Muscle of leg (tissue), 11 donors: Measurements from ENCODE around the gene CCDC102B. TPM values are rescaled to one million over a fixed set of nuclear protein-coding genes. Genes with fewer than 3 reads are reported as not detected.

Experiments used
- DNase-seq: peaks from one replicate; pipeline ENCODE4 v3.0.0; 2013
- H3K27ac ChIP-seq: one replicate; pipeline ENCODE4 v1.5.1; 2013; ENCODE audit warnings: mild to moderate bottlenecking, low read length, control low read depth
- H3K27me3 ChIP-seq: one replicate; pipeline ENCODE4 v1.6.1; 2013; ENCODE audit warnings: low read length; ENCODE audit not compliant: control insufficient read depth, insufficient read depth
- H3K36me3 ChIP-seq: one replicate; pipeline ENCODE4 v1.6.1; 2013; ENCODE audit warnings: low read length; ENCODE audit not compliant: control insufficient read depth, insufficient read depth
- H3K4me1 ChIP-seq: one replicate; pipeline ENCODE4 v1.6.1; 2013; ENCODE audit warnings: low read length; ENCODE audit not compliant: control insufficient read depth, insufficient read depth
- H3K4me3 ChIP-seq: one replicate; pipeline ENCODE4 v1.5.1; 2013; ENCODE audit warnings: low read length, control low read depth
- H3K9me3 ChIP-seq: replicated peaks from 2 replicates; pipeline ENCODE4 v1.6.1; 2013; ENCODE audit warnings: low read depth, low read length; ENCODE audit not compliant: control insufficient read depth
- WGBS: methylation state at CpG from one replicate; pipeline ENCODE4 v1.1.5; 2013; ENCODE audit warnings: missing lambda C conversion rate; ENCODE audit not compliant: insufficient coverage; 5-methylcytosine and 5-hydroxymethylcytosine counted together
- polyA plus RNA-seq, 8 donors: library from polyadenylated mRNA; unstranded; fragments of 120-200 nt; gene quantifications; one replicate each; pipeline versions ENCODE4 v1.2.1 to v1.2.3, GENCODE V29; 2013; ENCODE audit warnings: inconsistent platforms in 1 of 8, low replicate concordance in 1 of 8; ENCODE audit not compliant: insufficient read length in 8 of 8, insufficient read depth in 1 of 8
- total RNA-seq: library from RNA; stranded (reverse); fragments of 120-200 nt; gene quantifications from one replicate; pipeline ENCODE4 v1.2.4, GENCODE V29; 2013

Gene CCDC102B
- total and polyA plus RNA-seq, 9 donors = 8.2 to 30.9 (median 12.1) TPM

DNA sequence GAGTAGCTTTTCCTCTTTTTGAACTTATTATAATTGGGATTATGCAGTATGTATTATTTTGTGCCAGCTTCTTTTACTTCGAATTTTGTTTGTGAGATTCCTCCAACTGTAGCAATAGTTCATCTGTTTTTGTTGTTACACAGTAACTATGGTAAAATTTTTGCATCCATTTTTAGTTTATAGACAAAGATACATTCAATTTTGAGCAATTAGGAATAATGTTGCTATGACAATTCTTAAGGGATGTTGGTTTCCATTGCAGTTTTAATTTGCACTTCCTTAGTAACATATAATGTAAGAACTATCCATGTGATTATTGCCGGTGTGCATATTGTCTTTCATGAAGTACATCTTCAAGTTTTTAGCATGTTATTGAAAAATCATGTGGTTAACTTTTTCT, 20.7 kb downstream of the CCDC102B start:
- no CpG with 5 or more reads among the region's 2 CpGs for WGBS
- Histone ChIP-seq H3K4me1 (no peaks in the 10 kb centered on the region), H3K27ac (peak overlapping the region; percentile 10), H3K27me3 (no peaks in the 10 kb centered on the region), H3K36me3 (no peaks in the 10 kb centered on the region), H3K4me3 (no peak overlapping the region), H3K9me3 (no peaks in the 10 kb centered on the region)
- DNase-seq = peak; percentile 68

DNA sequence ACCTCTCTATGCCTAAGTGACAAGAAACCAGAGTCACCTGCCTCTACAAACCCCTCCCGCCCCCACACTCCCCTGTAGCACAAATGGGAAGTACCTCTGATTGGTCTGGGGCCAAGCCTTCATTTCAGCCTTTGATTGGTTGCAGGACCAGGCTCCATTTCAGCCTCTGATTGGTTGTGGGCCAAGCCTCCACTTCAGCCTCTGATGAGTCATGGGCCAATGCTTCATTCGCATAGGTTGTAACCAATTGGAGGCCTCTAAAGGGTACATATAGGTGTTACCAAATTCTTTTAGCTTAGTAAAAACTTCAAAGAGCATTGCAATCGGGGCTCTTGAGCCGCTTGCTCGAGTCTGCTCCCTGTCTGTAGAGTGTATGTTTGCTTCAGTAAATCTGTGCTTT, 25.0 kb downstream of the CCDC102B start:
- H3K27ac ChIP-seq = no peak overlapping the region
- no peaks in the 10 kb centered on the region for H3K4me1 ChIP-seq
- no peaks in the 10 kb centered on the region for H3K9me3 ChIP-seq
- no peak overlapping the region for H3K4me3 ChIP-seq
- no peaks in the 10 kb centered on the region for H3K36me3 ChIP-seq
- DNase-seq = no peak
- WGBS = 83% methylated on average over 1 of the region's 5 CpGs
- H3K27me3 ChIP-seq = no peaks in the 10 kb centered on the region

DNA sequence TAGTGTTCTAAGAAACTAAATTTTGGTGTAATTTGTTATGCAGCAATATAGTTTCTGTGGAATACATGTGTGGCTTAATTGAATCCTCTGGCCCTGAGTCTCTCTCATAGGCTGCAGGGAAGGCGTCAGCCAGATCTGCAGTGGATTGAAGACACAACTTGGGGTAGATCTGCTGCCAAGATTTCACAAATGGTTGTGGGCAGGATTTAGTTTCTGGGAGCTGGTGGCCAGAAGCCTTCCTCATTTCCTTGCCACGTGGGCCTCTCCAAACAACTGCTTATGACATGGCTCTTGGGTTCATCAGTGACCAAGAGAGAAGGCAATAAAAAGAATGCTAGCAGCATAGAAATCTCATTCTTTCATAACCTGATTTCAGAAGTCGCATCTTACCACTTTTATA, 28.2 kb downstream of the CCDC102B start:
- no peaks in the 10 kb centered on the region for H3K9me3 ChIP-seq
- H3K27me3 ChIP-seq = no peaks in the 10 kb centered on the region
- no peak overlapping the region for H3K27ac ChIP-seq
- no peak for DNase-seq
- no peaks in the 10 kb centered on the region for H3K36me3 ChIP-seq
- no peak overlapping the region for H3K4me3 ChIP-seq
- H3K4me1 ChIP-seq = no peaks in the 10 kb centered on the region
- 60% methylated on average over 1 of the region's 3 CpGs for WGBS

DNA sequence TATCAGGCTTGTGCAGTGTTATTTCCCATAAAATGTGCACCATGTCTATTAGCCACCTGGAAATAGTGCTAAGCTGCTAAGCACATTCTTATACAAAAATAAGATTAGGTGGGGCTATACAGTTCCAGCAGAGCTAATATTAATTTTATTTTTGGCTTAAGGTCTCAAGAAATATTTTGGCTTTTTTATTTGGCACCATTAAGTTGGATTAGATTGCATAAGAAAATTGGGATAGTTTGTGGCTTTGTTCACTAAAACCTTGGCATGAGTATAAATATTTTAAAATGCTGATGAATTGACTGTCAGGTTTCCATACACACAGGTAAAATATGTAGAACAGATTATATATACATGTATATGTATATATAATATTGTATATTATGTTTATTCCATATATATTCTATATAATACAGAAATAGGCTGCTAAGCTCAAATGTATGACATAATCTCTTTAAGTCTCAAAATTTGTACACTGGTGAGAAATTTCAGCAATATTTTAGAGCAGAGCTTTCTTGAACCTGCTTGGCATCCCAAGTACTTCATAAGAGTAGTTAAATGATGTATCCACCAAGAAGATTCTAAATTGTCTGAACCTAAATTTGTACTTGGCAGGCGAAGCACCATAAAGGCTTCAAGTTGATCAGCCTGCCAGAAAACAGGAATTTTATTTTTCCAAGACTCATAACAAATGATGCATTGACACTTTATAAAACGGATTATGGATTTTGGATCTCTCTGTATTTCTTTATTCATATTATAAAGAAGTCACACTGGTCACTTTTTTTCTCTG, 32.6 kb downstream of the CCDC102B start:
- no CpG with 5 or more reads among the region's 2 CpGs for WGBS
- Histone ChIP-seq H3K4me1 (no peaks in the 10 kb centered on the region), H3K9me3 (no peaks in the 10 kb centered on the region), H3K36me3 (no peaks in the 10 kb centered on the region), H3K4me3 (no peak overlapping the region), H3K27ac (peak overlapping the region; percentile 8), H3K27me3 (no peaks in the 10 kb centered on the region)
- DNase-seq = peak; percentile 91

DNA sequence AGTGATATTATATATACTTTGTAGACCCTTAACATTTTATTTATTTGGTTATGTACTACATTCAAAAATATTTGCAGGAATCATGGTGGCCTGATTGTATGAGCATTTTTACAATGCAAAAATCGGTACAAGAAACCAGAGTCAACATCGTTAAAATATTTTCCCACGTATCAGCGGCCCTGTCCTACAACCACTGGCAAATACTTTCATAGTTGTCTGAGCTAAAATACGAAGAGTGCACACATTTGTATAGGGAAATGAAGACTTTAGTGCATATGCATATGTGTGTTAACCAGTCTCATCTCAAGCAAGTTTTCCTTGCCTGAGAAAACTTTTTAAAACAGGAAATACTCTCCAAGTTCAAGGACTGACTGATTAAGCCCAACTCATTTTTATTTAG, 35.9 kb downstream of the CCDC102B start:
- no peak for DNase-seq
- Histone ChIP-seq H3K4me3 (no peak overlapping the region), H3K4me1 (no peaks in the 10 kb centered on the region), H3K36me3 (no peaks in the 10 kb centered on the region), H3K27ac (no peak overlapping the region), H3K27me3 (no peaks in the 10 kb centered on the region), H3K9me3 (no peaks in the 10 kb centered on the region)
- WGBS = 100% methylated on average over 3 of the region's 5 CpGs

DNA sequence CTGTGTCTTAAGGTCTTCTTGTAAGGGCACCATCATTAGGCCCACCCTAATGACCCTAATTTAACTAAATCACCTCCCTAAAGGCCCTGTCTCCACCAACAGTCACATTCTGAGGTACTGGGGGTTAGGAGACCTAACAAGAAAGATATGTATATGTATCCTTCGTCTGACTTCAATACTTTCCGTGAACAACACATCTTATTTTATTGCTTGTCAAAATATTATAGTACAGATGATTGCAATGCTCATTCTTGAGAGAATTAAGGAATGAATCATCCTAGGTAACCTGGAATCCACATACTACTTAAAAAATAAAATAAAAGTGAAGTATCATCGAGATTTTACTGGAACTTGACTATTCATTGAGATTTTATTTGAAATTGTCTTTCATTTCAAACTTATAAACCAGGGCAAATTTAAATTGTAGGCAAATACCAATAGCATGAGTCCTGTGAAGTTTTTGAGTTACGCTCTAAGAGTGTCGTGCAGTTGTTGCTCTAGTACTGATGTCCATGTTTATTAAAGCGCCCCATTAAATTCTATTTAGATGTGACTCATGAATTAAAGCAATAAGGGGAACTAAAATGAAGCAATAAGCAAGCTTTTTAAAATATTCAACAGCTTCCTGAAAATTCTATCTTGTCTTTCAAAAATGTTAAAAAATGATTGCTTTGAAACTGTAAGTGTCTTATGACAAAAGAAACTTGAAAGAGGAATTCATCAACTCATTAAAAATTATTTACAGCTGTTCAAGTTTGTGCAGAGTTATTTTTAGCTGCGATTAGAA, 40.0 kb downstream of the CCDC102B start:
- no peak for DNase-seq
- WGBS = no CpG with 5 or more reads among the region's 7 CpGs
- H3K27ac ChIP-seq = no peak overlapping the region

DNA sequence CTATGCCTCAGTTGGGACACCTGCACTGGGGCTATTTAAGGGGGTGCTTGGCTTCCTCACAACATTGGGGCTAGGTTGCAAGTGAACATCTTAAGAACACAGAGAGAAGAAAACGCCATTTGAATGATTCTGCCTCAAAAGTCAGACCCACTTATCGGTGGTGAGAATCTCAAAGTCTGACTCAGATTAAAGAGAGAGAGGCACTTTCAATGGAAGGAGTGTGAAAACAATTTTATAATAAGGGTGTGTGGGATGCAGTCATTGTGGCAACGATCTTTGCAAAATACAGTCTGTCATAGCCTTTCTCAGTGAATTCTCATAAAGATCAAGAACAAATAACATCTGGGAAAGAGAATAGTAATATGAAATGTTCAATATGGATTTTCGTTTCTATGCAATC, 41.8 kb downstream of the CCDC102B start:
- Histone ChIP-seq H3K9me3 (no peaks in the 10 kb centered on the region), H3K27me3 (no peaks in the 10 kb centered on the region), H3K4me1 (no peaks in the 10 kb centered on the region), H3K27ac (no peak overlapping the region), H3K36me3 (no peaks in the 10 kb centered on the region), H3K4me3 (no peak overlapping the region)
- 93% methylated on average over 2 of the region's 4 CpGs for WGBS
- no peak for DNase-seq

More for the DNA sequence above, 40.0 kb downstream of the CCDC102B start:
- H3K4me3 ChIP-seq = no peak overlapping the region
- no peaks in the 10 kb centered on the region for H3K27me3 ChIP-seq
- H3K9me3 ChIP-seq = no peaks in the 10 kb centered on the region
- no peaks in the 10 kb centered on the region for H3K36me3 ChIP-seq
- no peaks in the 10 kb centered on the region for H3K4me1 ChIP-seq

DNA sequence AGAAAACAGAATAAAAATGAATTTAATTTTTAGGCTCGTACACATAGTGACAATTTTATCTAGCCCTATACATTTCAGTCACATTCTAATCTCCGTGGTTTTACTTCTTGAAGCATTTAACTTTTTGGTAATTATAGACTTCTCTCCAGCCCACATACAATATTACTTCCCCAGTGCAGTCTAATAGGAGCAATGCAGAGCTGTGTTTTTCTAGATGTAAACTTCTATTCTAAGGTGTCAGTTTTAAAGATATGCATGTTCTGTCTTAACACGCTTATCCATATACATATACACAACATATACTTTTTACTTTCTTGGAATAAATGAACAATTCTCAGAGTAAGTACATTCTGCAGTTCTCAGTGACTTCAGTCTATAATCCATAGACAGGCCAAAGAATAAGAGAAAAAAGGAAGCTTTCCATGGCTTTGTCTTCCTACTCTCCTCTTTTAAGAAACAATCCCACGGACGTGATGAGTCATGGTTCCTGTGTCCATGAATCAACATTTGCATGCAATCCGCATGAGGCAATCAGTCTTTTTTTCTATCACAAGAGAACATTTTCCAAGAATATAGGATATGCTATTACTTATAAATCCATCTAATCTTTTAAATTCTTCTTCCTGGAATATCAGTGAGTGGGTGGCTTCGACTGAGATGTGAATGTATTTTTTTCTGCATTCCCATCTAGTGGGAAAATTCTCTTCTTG, 42.8 kb downstream of the CCDC102B start:
- Histone ChIP-seq H3K27ac (peak overlapping the region; percentile 18), H3K36me3 (no peaks in the 10 kb centered on the region), H3K4me1 (no peaks in the 10 kb centered on the region), H3K4me3 (no peak overlapping the region), H3K27me3 (no peaks in the 10 kb centered on the region), H3K9me3 (no peaks in the 10 kb centered on the region)
- DNase-seq = peak; percentile 90
- WGBS = no CpG with 5 or more reads among the region's 7 CpGs

DNA sequence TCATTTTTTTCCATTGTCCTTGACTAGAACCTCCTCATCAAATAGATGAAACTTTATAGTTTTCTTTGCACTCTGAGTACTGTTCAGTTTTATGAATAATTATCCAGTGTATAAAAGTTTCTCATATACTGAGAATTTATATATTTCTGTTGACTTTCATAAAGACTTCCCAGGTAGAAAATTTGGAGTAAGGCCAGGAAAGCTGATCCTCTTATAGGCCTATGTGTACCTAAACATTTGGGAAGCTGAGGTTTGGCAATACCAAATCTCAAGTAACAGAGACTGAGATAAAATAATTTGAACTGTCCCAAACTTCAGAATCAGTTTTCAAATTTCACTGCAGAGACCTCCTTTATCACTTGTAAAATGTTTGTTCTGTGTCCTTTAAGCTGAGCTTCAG, 43.4 kb downstream of the CCDC102B start:
- Histone ChIP-seq H3K27ac (peak overlapping the region; percentile 58), H3K27me3 (no peaks in the 10 kb centered on the region)

DNA sequence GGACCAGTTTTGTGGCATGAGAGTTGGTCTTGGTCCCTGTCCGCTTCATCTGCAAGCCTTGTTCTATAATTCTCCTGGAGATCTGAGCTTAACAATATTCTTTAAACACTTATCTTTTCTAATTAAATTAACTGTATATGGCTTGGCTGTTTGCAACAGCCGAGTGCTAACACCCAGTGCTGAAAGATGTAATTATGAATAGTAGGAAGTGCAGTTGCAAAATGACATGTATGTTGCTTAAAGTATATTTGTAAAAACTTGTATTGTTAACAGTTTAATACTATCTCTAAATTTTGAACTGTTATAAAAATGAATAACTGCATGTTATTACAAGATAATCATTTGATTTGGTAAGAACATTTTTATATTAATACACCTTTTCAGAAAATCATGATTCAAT, 45.1 kb downstream of the CCDC102B start:
- no peaks in the 10 kb centered on the region for H3K36me3 ChIP-seq
- H3K27ac ChIP-seq = no peak overlapping the region
- no peaks in the 10 kb centered on the region for H3K4me1 ChIP-seq
- H3K27me3 ChIP-seq = no peaks in the 10 kb centered on the region
- no peak for DNase-seq
- H3K4me3 ChIP-seq = no peak overlapping the region
- H3K9me3 ChIP-seq = no peaks in the 10 kb centered on the region
- WGBS = no CpG with 5 or more reads among the region's 2 CpGs

More for the DNA sequence above, 43.4 kb downstream of the CCDC102B start:
- no peaks in the 10 kb centered on the region for H3K4me1 ChIP-seq
- no peaks in the 10 kb centered on the region for H3K9me3 ChIP-seq
- no peak for DNase-seq
- no peak overlapping the region for H3K4me3 ChIP-seq
- H3K36me3 ChIP-seq = no peaks in the 10 kb centered on the region
